GM20000 (cell line): ENCODE measurements around the gene FBXL22.

ENCODE experiments used
- DNase-seq: peaks from one replicate; pipeline ENCODE4 v3.0.0; 2012; ENCODE audit warnings: low spot score
- CTCF ChIP-seq: IDR thresholded peaks from 2 replicates; pipeline ENCODE4 v1.5.1; 2012; ENCODE audit warnings: mild to moderate bottlenecking, control low read depth; ENCODE audit errors: extremely low read depth, missing control alignments

FBXL22 gene

GRCh38 chr15:63600616-63601025, 3.4 kb downstream of the FBXL22 start:
- peak; percentile 19 for TF ChIP-seq CTCF
- DNase-seq = peak; percentile 95

- TF ChIP-seq CTCF = no peak
- peak; percentile 64 for DNase-seq
Observed at GRCh38 chr15:63601026-63601703, 4.0 kb downstream of the FBXL22 start.

GRCh38 chr15:63601704-63602185, 4.6 kb downstream of the FBXL22 start:
- DNase-seq = peak; percentile 53
- TF ChIP-seq CTCF = no peak

- no peak for TF ChIP-seq CTCF
Observed at GRCh38 chr15:63602595-63602994, 5.4 kb downstream of the FBXL22 start.

GRCh38 chr15:63603516-63603915, 6.3 kb downstream of the FBXL22 start:
- no peak for DNase-seq
- TF ChIP-seq CTCF = no peak

More at GRCh38 chr15:63602595-63602994, 5.4 kb downstream of the FBXL22 start:
- no peak for DNase-seq

GRCh38 chr15:63604281-63604680, 7.1 kb downstream of the FBXL22 start:
- no peak for DNase-seq
- TF ChIP-seq CTCF = no peak

GRCh38 chr15:63605036-63605435, 7.8 kb downstream of the FBXL22 start:
- no peak for DNase-seq
- TF ChIP-seq CTCF = no peak
